ENCODE measurements around the gene SPN. TPM values are rescaled to one million over a fixed set of nuclear protein-coding genes. Genes with fewer than 3 reads are reported as not detected.

SPN gene
- total and polyA plus RNA-seq, 4 donors, result 0.88 to 5.2 (median 2.5) TPM; not detected in 1

GRCh38 chr16:29710227-29711219 is 47.5 kb downstream of the SPN start:
- intact Hi-C loops (cut with DNase I), result no loop called here
- no peaks in the 10 kb centered on the region for H3K27me3 ChIP-seq (ENCODE audit: control insufficient read depth in 1 of 2, insufficient read depth in 2 of 2, low read length in 1 of 2)
- H3K9me3 ChIP-seq (ENCODE audit: control insufficient read depth, low read length), result no peaks in the 10 kb centered on the region
- WGBS, 2 donors, result 38 to 39% methylated on average over 17 of the region's 17 CpGs
- H3K27ac ChIP-seq (ENCODE audit: low read depth in 1 of 2, low read length in 2 of 2), result peak overlapping the region in 1 of 2 donors; percentile 18
- no peaks in the 10 kb centered on the region for H3K4me1 ChIP-seq (ENCODE audit: control insufficient read depth in 1 of 2, insufficient read depth in 2 of 2, low read length in 2 of 2)
- ATAC-seq (ENCODE audit: low FRiP score), result peak; percentile 65
- H3K36me3 ChIP-seq (ENCODE audit: control insufficient read depth in 1 of 2, insufficient read depth in 2 of 2, low read length in 1 of 2), result no peaks in the 10 kb centered on the region
- DNase-seq, result peak in 1 of 2 donors; percentile 32
- no peak overlapping the region for H3K4me3 ChIP-seq (ENCODE audit: low read length in 2 of 2)

- intact Hi-C loops (cut with DNase I), result no loop called here
- no peak for DNase-seq
- ATAC-seq (ENCODE audit: low FRiP score), result no peak
- no peaks in the 10 kb centered on the region for H3K27me3 ChIP-seq (ENCODE audit: control insufficient read depth in 1 of 2, insufficient read depth in 2 of 2, low read length in 1 of 2)
- H3K9me3 ChIP-seq (ENCODE audit: control insufficient read depth, low read length), result no peaks in the 10 kb centered on the region
- no peak overlapping the region for H3K27ac ChIP-seq (ENCODE audit: low read depth in 1 of 2, low read length in 2 of 2)
- H3K4me3 ChIP-seq (ENCODE audit: low read length in 2 of 2), result no peak overlapping the region
- H3K36me3 ChIP-seq (ENCODE audit: control insufficient read depth in 1 of 2, insufficient read depth in 2 of 2, low read length in 1 of 2), result no peaks in the 10 kb centered on the region
- H3K4me1 ChIP-seq (ENCODE audit: control insufficient read depth in 1 of 2, insufficient read depth in 2 of 2, low read length in 2 of 2), result no peaks in the 10 kb centered on the region
- 65 to 79% methylated on average over 4 of the region's 4 CpGs for WGBS, 2 donors
Observed at GRCh38 chr16:29712809-29713208, 49.8 kb downstream of the SPN start.

GRCh38 chr16:29714396-29714795 is 51.3 kb downstream of the SPN start:
- Histone ChIP-seq H3K4me1 (ENCODE audit: control insufficient read depth in 1 of 2, insufficient read depth in 2 of 2, low read length in 2 of 2) (no peaks in the 10 kb centered on the region), H3K4me3 (ENCODE audit: low read length in 2 of 2) (no peak overlapping the region), H3K27ac (ENCODE audit: low read depth in 1 of 2, low read length in 2 of 2) (no peak overlapping the region), H3K9me3 (ENCODE audit: control insufficient read depth, low read length) (no peaks in the 10 kb centered on the region), H3K36me3 (ENCODE audit: control insufficient read depth in 1 of 2, insufficient read depth in 2 of 2, low read length in 1 of 2) (no peaks in the 10 kb centered on the region), H3K27me3 (ENCODE audit: control insufficient read depth in 1 of 2, insufficient read depth in 2 of 2, low read length in 1 of 2) (no peaks in the 10 kb centered on the region)
- 89 to 92% methylated on average over 2 of the region's 2 CpGs for WGBS, 2 donors
- DNase-seq (peak in 1 of 2 donors; percentile 8), ATAC-seq (ENCODE audit: low FRiP score) (no peak)
- intact Hi-C loops (cut with DNase I), result no loop called here

- no peak overlapping the region for H3K4me3 ChIP-seq (ENCODE audit: low read length in 2 of 2)
- intact Hi-C loops (cut with DNase I), result no loop called here
- no peaks in the 10 kb centered on the region for H3K36me3 ChIP-seq (ENCODE audit: control insufficient read depth in 1 of 2, insufficient read depth in 2 of 2, low read length in 1 of 2)
- DNase-seq (no peak), ATAC-seq (ENCODE audit: low FRiP score) (no peak)
- no peaks in the 10 kb centered on the region for H3K27me3 ChIP-seq (ENCODE audit: control insufficient read depth in 1 of 2, insufficient read depth in 2 of 2, low read length in 1 of 2)
- no peaks in the 10 kb centered on the region for H3K4me1 ChIP-seq (ENCODE audit: control insufficient read depth in 1 of 2, insufficient read depth in 2 of 2, low read length in 2 of 2)
- no peaks in the 10 kb centered on the region for H3K9me3 ChIP-seq (ENCODE audit: control insufficient read depth, low read length)
- 16 to 17% methylated on average over 1 of the region's 1 CpG for WGBS, 2 donors
- no peak overlapping the region for H3K27ac ChIP-seq (ENCODE audit: low read depth in 1 of 2, low read length in 2 of 2)
Observed at GRCh38 chr16:29714972-29715371, 51.9 kb downstream of the SPN start.

- 87% methylated on average over 7 of the region's 7 CpGs for WGBS, 2 donors
- Histone ChIP-seq H3K27ac (ENCODE audit: low read depth in 1 of 2, low read length in 2 of 2) (no peak overlapping the region), H3K36me3 (ENCODE audit: control insufficient read depth in 1 of 2, insufficient read depth in 2 of 2, low read length in 1 of 2) (no peaks in the 10 kb centered on the region), H3K27me3 (ENCODE audit: control insufficient read depth in 1 of 2, insufficient read depth in 2 of 2, low read length in 1 of 2) (no peaks in the 10 kb centered on the region), H3K9me3 (ENCODE audit: control insufficient read depth, low read length) (no peaks in the 10 kb centered on the region), H3K4me1 (ENCODE audit: control insufficient read depth in 1 of 2, insufficient read depth in 2 of 2, low read length in 2 of 2) (no peaks in the 10 kb centered on the region), H3K4me3 (ENCODE audit: low read length in 2 of 2) (no peak overlapping the region)
- intact Hi-C loops (cut with DNase I), result no loop called here
- DNase-seq (peak; percentile 6 to 27), ATAC-seq (ENCODE audit: low FRiP score) (no peak)
Observed at GRCh38 chr16:29717113-29717512, 54.1 kb downstream of the SPN start.

- no peaks in the 10 kb centered on the region for H3K4me1 ChIP-seq (ENCODE audit: control insufficient read depth in 1 of 2, insufficient read depth in 2 of 2, low read length in 2 of 2)
- intact Hi-C loops (cut with DNase I), result no loop called here
- 32 to 46% methylated on average over 4 of the region's 4 CpGs for whole genome bisulfite sequencing, 2 donors
Observed at GRCh38 chr16:29719063-29719462, 56.0 kb downstream of the SPN start.

More at GRCh38 chr16:29719063-29719462, 56.0 kb downstream of the SPN start:
- no peaks in the 10 kb centered on the region for H3K36me3 ChIP-seq (ENCODE audit: control insufficient read depth in 1 of 2, insufficient read depth in 2 of 2, low read length in 1 of 2)
- peak; percentile 16 to 41 for DNase-seq
- no peak overlapping the region for H3K4me3 ChIP-seq (ENCODE audit: low read length in 2 of 2)
- no peaks in the 10 kb centered on the region for H3K27me3 ChIP-seq (ENCODE audit: control insufficient read depth in 1 of 2, insufficient read depth in 2 of 2, low read length in 1 of 2)
- H3K9me3 ChIP-seq (ENCODE audit: control insufficient read depth, low read length), result no peaks in the 10 kb centered on the region
- H3K27ac ChIP-seq (ENCODE audit: low read depth in 1 of 2, low read length in 2 of 2), result no peak overlapping the region
- ATAC-seq (ENCODE audit: low FRiP score), result no peak

Other genes with a start within 250 kb of the SPN start
- gene BOLA2, start 208.9 kb upstream of the SPN start, total RNA-seq, result 10 to 100 TPM in 1 of 2 donors, 1 to 10 TPM in 1; 4.2 to 10.2 TPM
- 10 to 100 TPM; 12.4 to 19.3 TPM for gene BOLA2, start 208.9 kb upstream of the SPN start, polyA plus RNA-seq
- gene SLX1B, start 208.7 kb upstream of the SPN start, total RNA-seq, result 10 to 100 TPM; 12.5 to 14.7 TPM
- gene SLX1B, start 208.7 kb upstream of the SPN start, polyA plus RNA-seq, result 10 to 100 TPM in 1 of 2 donors, 1 to 10 TPM in 1; 9.5 to 11.8 TPM
- 1 to 10 TPM; 4.8 to 8.2 TPM for gene SULT1A4, start 203.3 kb upstream of the SPN start, total RNA-seq
- gene SULT1A4, start 203.3 kb upstream of the SPN start, polyA plus RNA-seq, result 10 to 100 TPM in 1 of 2 donors, 1 to 10 TPM in 1; 9.5 to 86.1 TPM
- gene NPIPB12, start 156.8 kb upstream of the SPN start, total RNA-seq, result 10 to 100 TPM; 64.9 to 79.9 TPM
- gene NPIPB12, start 156.8 kb upstream of the SPN start, polyA plus RNA-seq, result 100 to 1,000 TPM in 1 of 2 donors, 10 to 100 TPM in 1; 13.0 to 177 TPM
- 1 to 10 TPM; 1.6 to 4.4 TPM for gene QPRT, start 15.9 kb downstream of the SPN start, total RNA-seq
- 1 to 10 TPM in 1 of 2 donors, under 1 TPM in 1; 0.61 to 6.1 TPM for gene QPRT, start 15.9 kb downstream of the SPN start, polyA plus RNA-seq
- gene C16orf54, start 82.7 kb downstream of the SPN start, total RNA-seq, result 1 to 10 TPM; 2.6 to 3.1 TPM
- 1 to 10 TPM in 1 of 2 donors, under 1 TPM in 1; 0.28 to 1.1 TPM for gene C16orf54, start 82.7 kb downstream of the SPN start, polyA plus RNA-seq
- under 1 TPM in 1 of 2 donors, not detected in 1; 0.12 TPM for gene ZG16, start 115.0 kb downstream of the SPN start, total RNA-seq
- 10 to 100 TPM in 1 of 2 donors, 1 to 10 TPM in 1; 4.3 to 23.9 TPM for gene ZG16, start 115.0 kb downstream of the SPN start, polyA plus RNA-seq
- 10 to 100 TPM in 1 of 2 donors, 1 to 10 TPM in 1; 7.4 to 13.0 TPM for gene KIF22, start 127.5 kb downstream of the SPN start, total RNA-seq
- 10 to 100 TPM; 10.6 to 41.4 TPM for gene KIF22, start 127.5 kb downstream of the SPN start, polyA plus RNA-seq
- gene MAZ, start 143.3 kb downstream of the SPN start, total RNA-seq, result 100 to 1,000 TPM; 109 to 127 TPM
- 100 to 1,000 TPM; 112 to 121 TPM for gene MAZ, start 143.3 kb downstream of the SPN start, polyA plus RNA-seq
- 10 to 100 TPM; 10.9 to 30.6 TPM for gene PRRT2, start 148.9 kb downstream of the SPN start, total RNA-seq
- 10 to 100 TPM in 1 of 2 donors, 1 to 10 TPM in 1; 5.3 to 36.6 TPM for gene PRRT2, start 148.9 kb downstream of the SPN start, polyA plus RNA-seq
- gene PAGR1, start 152.9 kb downstream of the SPN start, total RNA-seq, result 10 to 100 TPM; 14.9 to 29.7 TPM
- 10 to 100 TPM; 24.2 to 85.3 TPM for gene PAGR1, start 152.9 kb downstream of the SPN start, polyA plus RNA-seq
- 100 to 1,000 TPM; 138 to 184 TPM for gene MVP, start 157.2 kb downstream of the SPN start, total RNA-seq
- 100 to 1,000 TPM in 1 of 2 donors, 10 to 100 TPM in 1; 76.8 to 186 TPM for gene MVP, start 157.2 kb downstream of the SPN start, polyA plus RNA-seq
- gene CDIPT, start 200.0 kb downstream of the SPN start, total RNA-seq, result 10 to 100 TPM; 63.6 to 81.1 TPM
- gene CDIPT, start 200.0 kb downstream of the SPN start, polyA plus RNA-seq, result 10 to 100 TPM; 60.9 to 98.0 TPM
- 1 to 10 TPM in 1 of 2 donors, under 1 TPM in 1; 0.71 to 1.4 TPM for gene SEZ6L2, start 236.3 kb downstream of the SPN start, total RNA-seq
- gene SEZ6L2, start 236.3 kb downstream of the SPN start, polyA plus RNA-seq, result under 1 TPM; 0.56 to 0.63 TPM
- gene ASPHD1, start 237.2 kb downstream of the SPN start, total RNA-seq, result under 1 TPM; 0.39 to 0.48 TPM
- under 1 TPM in 1 of 2 donors, not detected in 1; 0.46 TPM for gene ASPHD1, start 237.2 kb downstream of the SPN start, polyA plus RNA-seq